ENCODE measurements around the gene ELK3. TPM values are rescaled to one million over a fixed set of nuclear protein-coding genes. Genes with fewer than 3 reads are reported as not detected.
A peak's percentile ranks its signal among the peaks of the same experiment; 100 is the strongest.

Gene ELK3
- total RNA-seq, 2 donors from 2014 or later: 17.1 to 18.1 TPM

DNA sequence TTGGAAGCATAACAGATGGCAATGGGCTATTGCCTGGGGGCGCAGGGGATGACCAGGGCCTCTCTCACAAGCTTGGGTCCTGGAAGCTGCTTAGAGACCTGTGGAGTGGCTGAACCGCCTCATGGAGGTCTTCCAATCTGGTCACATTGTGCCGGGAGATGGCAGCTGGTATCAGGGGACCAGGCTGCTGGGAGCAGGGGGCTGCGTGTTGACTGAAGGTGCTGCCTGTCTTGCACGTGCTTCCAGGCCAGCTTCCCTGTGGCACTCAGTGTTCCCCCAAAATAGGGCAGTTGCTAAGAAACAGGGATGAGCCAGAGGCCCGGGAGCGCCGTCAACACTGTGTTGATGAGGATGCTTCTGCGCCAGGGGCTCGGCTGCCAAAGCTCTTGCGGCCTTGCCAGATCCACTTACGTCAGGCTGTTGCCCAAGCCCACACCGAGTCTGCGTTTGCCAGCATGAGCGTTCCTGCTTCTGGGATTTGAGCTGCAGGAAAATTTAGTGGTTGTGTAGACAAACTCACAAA, 39.8 kb downstream of the ELK3 start:
- Histone ChIP-seq H3K4me3 (ENCODE audit: low read length) (no peak overlapping the region), H3K9ac (ENCODE audit: extremely low read depth, low read length, poor library complexity, severe bottlenecking) (no peak overlapping the region), H3K27ac (ENCODE audit: low read depth, low read length) (no peak overlapping the region), H3K9me3 (ENCODE audit: control insufficient read depth, low read length) (no peaks in the 10 kb centered on the region), H3K27me3 (ENCODE audit: control insufficient read depth, insufficient read depth, low read length, poor library complexity, severe bottlenecking) (no peaks in the 10 kb centered on the region), H3K36me3 (ENCODE audit: control insufficient read depth, insufficient read depth, low read length) (peaks cover 3% of the 10 kb centered on the region), H3K4me1 (ENCODE audit: control insufficient read depth, insufficient read depth, low read length) (no peaks in the 10 kb centered on the region)
- H3K9me3 Mint-ChIP-seq: peaks cover 2% of the 10 kb centered on the region
- peak overlapping the region; percentile 39 for H3K27ac Mint-ChIP-seq
- DNase-seq: peak; percentile 49
- WGBS, 2 experiments (ENCODE audit: insufficient coverage in 1 of 2, insufficient read length in 1 of 2): 95 to 97% methylated on average over 9 to 15 of the region's 15 CpGs
- TF ChIP-seq, protein P1, sequence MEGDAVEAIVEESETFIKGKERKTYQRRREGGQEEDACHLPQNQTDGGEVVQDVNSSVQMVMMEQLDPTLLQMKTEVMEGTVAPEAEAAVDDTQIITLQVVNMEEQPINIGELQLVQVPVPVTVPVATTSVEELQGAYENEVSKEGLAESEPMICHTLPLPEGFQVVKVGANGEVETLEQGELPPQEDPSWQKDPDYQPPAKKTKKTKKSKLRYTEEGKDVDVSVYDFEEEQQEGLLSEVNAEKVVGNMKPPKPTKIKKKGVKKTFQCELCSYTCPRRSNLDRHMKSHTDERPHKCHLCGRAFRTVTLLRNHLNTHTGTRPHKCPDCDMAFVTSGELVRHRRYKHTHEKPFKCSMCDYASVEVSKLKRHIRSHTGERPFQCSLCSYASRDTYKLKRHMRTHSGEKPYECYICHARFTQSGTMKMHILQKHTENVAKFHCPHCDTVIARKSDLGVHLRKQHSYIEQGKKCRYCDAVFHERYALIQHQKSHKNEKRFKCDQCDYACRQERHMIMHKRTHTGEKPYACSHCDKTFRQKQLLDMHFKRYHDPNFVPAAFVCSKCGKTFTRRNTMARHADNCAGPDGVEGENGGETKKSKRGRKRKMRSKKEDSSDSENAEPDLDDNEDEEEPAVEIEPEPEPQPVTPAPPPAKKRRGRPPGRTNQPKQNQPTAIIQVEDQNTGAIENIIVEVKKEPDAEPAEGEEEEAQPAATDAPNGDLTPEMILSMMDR (conservative IDR thresholded peaks at IDR 0.05): no peak
- no peaks in the 10 kb centered on the region for H3K27me3 Mint-ChIP-seq (ENCODE audit: insufficient read depth)
- H3K4me3 Mint-ChIP-seq: no peak overlapping the region
- peaks cover 4% of the 10 kb centered on the region for H3K4me1 Mint-ChIP-seq
- peaks cover 14% of the 10 kb centered on the region for H3K36me3 Mint-ChIP-seq (ENCODE audit: low read depth)

DNA sequence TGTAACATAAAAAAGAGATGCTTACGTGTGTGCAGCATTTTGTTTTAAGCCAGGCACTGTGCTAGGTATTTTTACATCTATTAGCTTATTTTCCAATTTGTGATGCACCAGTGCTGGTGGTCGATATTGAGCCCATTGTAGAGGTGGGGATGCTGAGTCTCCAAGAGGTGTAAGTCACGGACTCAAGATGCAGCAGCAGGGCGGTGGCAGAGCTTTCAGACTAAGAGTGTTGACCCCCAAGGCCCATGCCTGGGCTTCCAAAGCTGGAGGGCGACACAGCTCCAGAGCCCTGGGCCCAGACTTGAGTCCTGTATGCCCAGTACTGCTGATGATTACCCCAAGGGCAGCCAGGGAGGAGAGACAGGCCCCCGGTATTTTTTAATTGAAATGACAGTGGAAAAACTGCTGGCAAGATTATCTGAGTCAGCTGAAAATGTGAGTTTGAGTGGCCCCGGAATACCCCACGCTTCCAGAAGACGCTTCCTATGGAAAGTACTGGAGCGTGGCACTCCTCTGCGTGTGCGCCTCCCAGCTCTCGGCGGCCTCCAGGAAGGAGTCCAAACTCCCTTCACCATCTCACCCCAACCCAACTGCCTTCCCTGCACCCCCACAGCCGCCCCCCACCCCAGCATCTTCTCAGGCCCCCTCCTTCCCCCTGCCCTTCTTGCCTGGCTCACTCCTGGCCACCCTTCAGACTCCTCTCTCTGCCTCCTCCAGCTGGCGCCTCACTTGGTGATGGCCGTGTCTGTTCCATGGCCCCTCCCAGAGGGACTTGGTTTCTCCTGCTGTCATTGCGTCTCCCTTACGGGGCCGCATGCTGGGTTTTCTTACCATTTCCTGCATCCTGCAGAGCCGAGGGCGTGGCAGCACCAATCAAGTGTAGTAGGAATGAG, 40.7 kb downstream of the ELK3 start:
- Mint-ChIP-seq H3K36me3 (ENCODE audit: low read depth) (peaks cover 14% of the 10 kb centered on the region), H3K27me3 (ENCODE audit: insufficient read depth) (no peaks in the 10 kb centered on the region), H3K4me1 (peaks cover 4% of the 10 kb centered on the region), H3K9me3 (peaks cover 2% of the 10 kb centered on the region), H3K4me3 (no peak overlapping the region), H3K27ac (peak overlapping the region; percentile 39)
- Histone ChIP-seq H3K27ac (ENCODE audit: low read depth, low read length) (no peak overlapping the region), H3K27me3 (ENCODE audit: control insufficient read depth, insufficient read depth, low read length, poor library complexity, severe bottlenecking) (no peaks in the 10 kb centered on the region), H3K4me1 (ENCODE audit: control insufficient read depth, insufficient read depth, low read length) (no peaks in the 10 kb centered on the region), H3K9ac (ENCODE audit: extremely low read depth, low read length, poor library complexity, severe bottlenecking) (no peak overlapping the region), H3K36me3 (ENCODE audit: control insufficient read depth, insufficient read depth, low read length) (no peaks in the 10 kb centered on the region), H3K4me3 (ENCODE audit: low read length) (no peak overlapping the region), H3K9me3 (ENCODE audit: control insufficient read depth, low read length) (no peaks in the 10 kb centered on the region)
- no peak for DNase-seq
- WGBS, 2 experiments (ENCODE audit: insufficient coverage in 1 of 2, insufficient read length in 1 of 2): 92 to 97% methylated on average over 14 to 21 of the region's 22 CpGs
- TF ChIP-seq, protein P1 (conservative IDR thresholded peaks at IDR 0.05): no peak

DNA sequence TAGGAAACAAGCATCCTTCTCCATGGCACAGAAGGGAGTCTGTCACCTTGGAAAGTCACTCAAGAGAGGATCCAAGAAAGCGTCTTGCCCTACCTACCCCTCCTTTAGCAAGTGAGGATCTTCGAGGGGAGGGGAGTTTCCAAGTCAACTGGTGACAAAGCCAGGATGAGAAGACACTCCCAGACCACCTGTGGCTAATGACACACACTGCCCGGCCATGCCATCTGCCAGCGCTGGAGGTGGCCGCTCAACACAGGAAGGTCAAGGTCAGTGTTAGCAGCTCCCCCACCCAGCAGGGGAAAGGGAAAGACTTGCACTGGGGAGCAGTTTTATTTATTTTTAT, 41.3 kb downstream of the ELK3 start:
- Mint-ChIP-seq H3K4me1 (peaks cover 4% of the 10 kb centered on the region), H3K27ac (no peak overlapping the region), H3K27me3 (ENCODE audit: insufficient read depth) (no peaks in the 10 kb centered on the region), H3K4me3 (no peak overlapping the region), H3K36me3 (ENCODE audit: low read depth) (peaks cover 14% of the 10 kb centered on the region), H3K9me3 (peaks cover 2% of the 10 kb centered on the region)
- H3K27me3 ChIP-seq (ENCODE audit: control insufficient read depth, insufficient read depth, low read length, poor library complexity, severe bottlenecking): no peaks in the 10 kb centered on the region
- peak; percentile 55 for DNase-seq
- WGBS, 2 experiments (ENCODE audit: insufficient coverage in 1 of 2, insufficient read length in 1 of 2): 83 to 86% methylated on average over 2 to 5 of the region's 5 CpGs
- H3K9ac ChIP-seq (ENCODE audit: extremely low read depth, low read length, poor library complexity, severe bottlenecking): no peak overlapping the region
- no peaks in the 10 kb centered on the region for H3K36me3 ChIP-seq (ENCODE audit: control insufficient read depth, insufficient read depth, low read length)
- no peak overlapping the region for H3K4me3 ChIP-seq (ENCODE audit: low read length)
- H3K4me1 ChIP-seq (ENCODE audit: control insufficient read depth, insufficient read depth, low read length): no peaks in the 10 kb centered on the region
- H3K9me3 ChIP-seq (ENCODE audit: control insufficient read depth, low read length): no peaks in the 10 kb centered on the region
- H3K27ac ChIP-seq (ENCODE audit: low read depth, low read length): no peak overlapping the region
- TF ChIP-seq, protein P1 (conservative IDR thresholded peaks at IDR 0.05): no peak

All from endodermal cell (in vitro differentiated cells).